Mesenteric fat pad (tissue), 1 donor: ENCODE data around the gene GUCA2B. TPM values are rescaled to one million over a fixed set of nuclear protein-coding genes. Genes with fewer than 3 reads are reported as not detected.

Experiments used
- DNase-seq: peaks from one replicate; pipeline ENCODE4 v3.0.0-alpha.2; 2020; ENCODE audit warnings: low spot score
- long read RNA-seq: library from polyadenylated mRNA; unstranded; transcript quantifications from one replicate; pipeline ENCODE4 v2.0.0, GENCODE V29; 2020
- total RNA-seq: library from RNA; stranded (reverse); fragmentation: NEBNext Ultra II Directional; extraction: Animal tissue kit (Norgen Biotek cat#: 25700); gene quantifications from one replicate; pipeline ENCODE4 v1.2.1, GENCODE V29; 2021
- donor health status: DM: yes; HTN: yes; CAD: no.

The GUCA2B gene
- total RNA-seq = not detected
- long read RNA-seq = 0 reads

DNA sequence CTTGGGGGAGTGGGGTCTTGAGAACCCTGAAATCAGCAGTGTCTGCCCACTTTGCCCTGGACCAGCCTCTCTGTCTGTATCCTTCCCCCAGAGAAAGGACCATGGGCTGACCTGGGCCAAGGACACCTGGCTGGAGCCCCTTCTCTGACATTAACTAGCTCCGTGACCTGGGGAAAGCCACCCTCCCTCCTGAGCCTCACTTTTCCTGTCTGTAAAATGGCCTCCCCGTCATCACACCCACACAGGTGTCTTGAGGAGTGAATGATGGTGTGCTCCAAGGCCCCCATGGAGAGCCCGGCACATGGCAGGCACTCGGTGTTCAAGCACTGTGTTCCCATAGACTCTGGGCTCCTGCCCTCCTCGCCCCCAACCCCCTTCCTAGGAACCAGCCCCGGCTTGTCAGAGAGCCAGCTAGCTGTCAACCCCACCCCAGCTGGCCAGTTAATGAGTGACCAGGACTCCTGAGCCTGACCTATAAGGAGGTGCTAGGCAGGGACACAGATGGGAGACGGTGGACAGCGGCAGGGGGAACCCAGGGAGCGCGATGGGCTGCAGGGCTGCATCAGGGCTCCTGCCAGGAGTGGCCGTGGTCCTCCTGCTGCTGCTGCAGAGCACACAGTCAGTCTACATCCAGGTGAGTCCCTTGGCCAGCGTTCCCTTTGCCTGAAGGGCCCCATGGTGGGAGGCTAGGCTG, at the start of gene GUCA2B:
Gene GUCA2B, plus strand, starts transcription at position 504 of the 694 bp plus-strand sequence. Its CDS starts 41 bp downstream, at position 545.
- peak; percentile 72 for DNase-seq

GRCh38 chr1:42105025-42105424, 48.2 kb upstream of the GUCA2B start:
- no peak for DNase-seq

- no peak for DNase-seq
These were observed 44.9 kb upstream of the GUCA2B start for GRCh38 chr1:42108309-42108708.

DNA sequence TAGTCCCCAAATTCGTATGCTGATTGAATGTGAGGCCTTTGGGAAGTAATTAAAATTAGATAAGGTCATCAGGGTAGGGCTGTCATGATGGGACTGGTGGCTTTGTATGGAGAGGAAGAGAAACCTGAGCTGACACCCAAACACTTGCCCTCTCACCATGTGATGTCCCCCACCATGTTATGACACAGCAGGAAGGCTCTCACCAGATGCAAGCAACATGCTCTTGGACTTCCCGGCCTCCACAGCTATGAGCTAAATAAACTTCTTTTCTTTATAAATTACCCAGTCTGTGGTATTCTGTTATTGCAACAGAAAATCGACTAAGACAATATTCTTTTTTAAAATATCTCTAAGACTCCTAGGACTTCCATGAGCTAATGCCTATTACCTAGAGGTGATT, 43.6 kb upstream of the GUCA2B start:
- no peak for DNase-seq

GRCh38 chr1:42114229-42114628, 39.0 kb upstream of the GUCA2B start:
- no peak for DNase-seq

- no peak for DNase-seq
These were observed 36.0 kb upstream of the GUCA2B start for GRCh38 chr1:42117214-42117613.

- no peak for DNase-seq
These were observed 35.1 kb upstream of the GUCA2B start for GRCh38 chr1:42118125-42118524.

- DNase-seq = no peak
These were observed 30.8 kb upstream of the GUCA2B start for GRCh38 chr1:42122408-42122807.

GRCh38 chr1:42125552-42125951, 27.7 kb upstream of the GUCA2B start:
- DNase-seq = no peak

DNA sequence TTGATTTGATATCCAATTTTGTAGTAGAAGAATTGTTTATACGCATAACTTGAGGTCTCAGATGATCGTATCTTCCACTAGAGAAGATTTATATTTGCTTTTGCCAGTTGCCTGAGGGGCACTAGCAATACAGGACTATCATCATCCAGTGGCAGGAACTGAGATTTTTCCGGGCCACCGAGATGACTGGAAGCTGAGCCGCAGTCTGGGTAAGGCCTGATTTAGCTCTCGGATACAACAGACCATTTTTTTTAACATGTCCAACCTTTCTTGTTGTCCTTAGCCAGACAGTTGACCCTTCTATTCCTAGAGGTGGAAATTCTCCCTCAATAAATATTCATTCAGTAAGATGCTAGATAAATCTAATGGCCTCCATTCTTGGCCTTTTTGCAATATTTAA, 25.4 kb upstream of the GUCA2B start:
- DNase-seq = no peak

DNA sequence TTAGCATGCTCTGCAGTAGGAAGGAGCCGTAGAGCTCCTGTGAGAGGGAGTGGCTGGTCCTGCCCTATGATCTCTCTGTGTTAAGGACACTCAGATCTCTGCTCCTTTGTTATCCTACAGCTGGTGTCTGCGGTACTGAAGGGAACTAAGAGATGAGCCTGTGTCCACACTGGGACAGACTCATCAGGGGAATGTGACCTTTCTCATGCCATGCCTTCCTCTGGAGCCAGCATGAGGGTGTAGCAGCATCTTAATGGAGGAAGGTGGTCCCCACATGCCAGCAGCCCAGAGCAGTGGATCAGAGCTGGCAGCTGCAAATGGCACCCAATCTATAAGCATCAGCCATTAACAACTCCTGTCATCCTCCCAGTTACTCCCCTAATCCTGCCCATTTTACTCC, 24.7 kb upstream of the GUCA2B start:
- DNase-seq = no peak

DNA sequence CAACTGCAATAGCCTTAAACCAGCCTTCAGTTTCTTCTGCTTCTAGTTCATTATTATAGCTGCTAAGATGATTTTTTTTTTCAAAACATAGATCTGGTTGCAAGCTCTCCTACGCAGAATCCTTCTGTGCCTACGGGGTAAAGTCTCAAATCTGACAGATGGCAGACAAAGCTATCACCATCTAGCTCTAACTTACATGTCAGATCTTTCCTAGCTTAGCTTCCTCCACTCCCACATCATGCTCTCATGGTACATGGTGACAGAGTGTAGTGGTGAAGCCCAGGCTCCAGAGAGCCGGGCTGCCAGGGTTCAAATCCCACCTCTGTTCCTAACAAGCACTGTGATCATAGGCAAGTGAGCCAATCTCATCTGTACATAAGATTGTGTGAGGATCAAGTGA, 24.2 kb upstream of the GUCA2B start:
- DNase-seq = no peak

DNA sequence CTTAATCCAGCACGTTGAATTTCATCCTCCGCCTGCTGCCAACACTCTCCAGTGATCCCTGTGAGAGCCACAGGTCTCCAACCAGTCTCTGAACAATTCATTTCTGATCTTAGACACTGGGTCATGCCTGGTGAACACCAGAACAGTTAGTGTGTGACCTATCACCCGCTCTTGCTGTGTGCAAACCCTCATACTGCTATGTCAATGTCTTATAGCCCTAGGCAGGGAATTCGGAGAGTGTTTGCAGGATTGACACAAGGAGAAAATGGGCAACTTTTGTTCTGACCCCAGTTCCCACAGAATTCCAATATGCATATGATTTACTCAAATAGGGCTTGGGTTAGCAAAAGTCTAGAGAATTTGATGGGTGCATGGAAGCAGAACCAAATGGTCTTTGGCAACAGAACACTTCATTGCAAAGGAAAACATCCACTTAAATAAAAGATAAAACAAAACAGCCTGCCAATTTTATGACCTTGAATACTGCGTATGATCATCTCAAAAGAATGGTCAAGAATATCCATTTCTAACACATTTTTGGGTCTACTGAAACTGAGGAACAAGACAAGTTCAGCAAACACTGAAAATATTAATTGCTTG, 23.0 kb upstream of the GUCA2B start:
- DNase-seq = no peak

DNA sequence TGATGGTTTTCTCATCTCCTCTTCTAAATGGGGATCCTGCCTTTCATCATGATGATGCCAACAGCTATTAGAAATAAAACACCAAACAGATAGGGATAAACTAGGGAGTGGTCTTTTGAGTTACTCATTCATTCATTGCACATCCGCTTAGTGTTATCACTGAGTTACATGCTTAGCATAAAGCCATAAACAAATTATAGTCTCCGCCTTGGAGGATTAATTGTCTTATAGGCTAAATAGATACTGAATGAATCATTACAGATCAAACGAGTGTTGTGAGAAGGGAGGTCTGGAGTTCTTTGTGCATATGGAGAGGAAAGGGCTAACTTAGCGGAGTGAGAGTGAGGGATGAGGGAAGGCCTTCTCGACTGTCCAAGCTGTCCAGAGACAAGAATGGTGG, 19.8 kb upstream of the GUCA2B start:
- no peak for DNase-seq

DNA sequence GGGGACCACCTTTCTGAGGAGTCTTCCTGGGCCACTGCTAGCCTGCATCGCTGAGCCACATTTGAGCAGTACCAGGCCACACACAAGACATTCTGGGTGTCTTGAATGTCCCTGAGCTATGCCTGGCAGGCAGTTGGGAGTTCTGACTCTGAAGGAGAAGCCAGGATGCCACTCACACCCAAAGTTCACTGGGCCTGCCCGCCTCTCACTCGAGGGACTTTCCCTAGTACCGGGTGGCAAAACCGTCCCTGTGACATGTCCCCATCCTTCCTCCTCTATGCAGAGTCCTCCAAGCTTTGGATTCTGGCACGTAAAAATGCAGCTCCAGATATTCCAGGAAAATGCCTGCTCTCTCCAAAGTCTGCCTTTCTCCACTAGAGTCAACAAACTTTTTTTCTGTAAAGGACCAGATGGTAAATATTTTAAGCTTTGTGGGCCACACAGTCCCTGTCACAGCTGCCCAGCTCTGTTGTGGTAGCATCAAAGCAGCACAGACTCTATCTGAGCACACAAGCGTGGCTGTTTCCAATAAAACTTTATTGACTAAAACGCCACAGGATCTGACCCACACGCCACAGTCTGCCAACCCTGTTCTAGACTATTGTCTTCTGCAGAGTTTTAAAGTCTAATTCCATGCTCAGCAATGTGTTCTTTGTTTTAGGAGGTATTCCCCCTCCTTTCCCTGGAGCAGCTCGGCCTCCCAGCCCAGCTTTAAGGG, 19.2 kb upstream of the GUCA2B start:
- no peak for DNase-seq

GRCh38 chr1:42135426-42135825, 17.8 kb upstream of the GUCA2B start:
- no peak for DNase-seq

DNA sequence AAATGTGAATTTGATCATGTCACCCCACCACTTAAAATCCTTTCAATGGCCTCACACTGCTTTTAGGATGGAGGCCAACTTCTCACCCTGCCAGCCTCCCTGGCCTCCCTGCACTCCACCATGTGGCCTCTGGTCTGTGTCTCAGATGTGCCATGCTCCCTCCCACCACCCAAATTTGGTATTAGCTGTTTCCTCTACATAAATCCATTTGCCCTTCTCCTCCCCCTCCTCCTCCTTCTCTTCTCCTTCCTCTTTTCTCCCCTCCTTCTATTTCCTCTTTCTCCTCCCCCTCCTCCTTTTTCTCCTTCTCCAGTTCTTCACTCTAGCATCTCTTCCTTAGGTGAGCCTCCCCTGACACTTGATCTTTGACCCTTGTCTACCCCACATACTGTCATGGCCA, 16.7 kb upstream of the GUCA2B start:
- no peak for DNase-seq

GRCh38 chr1:42137766-42138165, 15.4 kb upstream of the GUCA2B start:
- no peak for DNase-seq

DNA sequence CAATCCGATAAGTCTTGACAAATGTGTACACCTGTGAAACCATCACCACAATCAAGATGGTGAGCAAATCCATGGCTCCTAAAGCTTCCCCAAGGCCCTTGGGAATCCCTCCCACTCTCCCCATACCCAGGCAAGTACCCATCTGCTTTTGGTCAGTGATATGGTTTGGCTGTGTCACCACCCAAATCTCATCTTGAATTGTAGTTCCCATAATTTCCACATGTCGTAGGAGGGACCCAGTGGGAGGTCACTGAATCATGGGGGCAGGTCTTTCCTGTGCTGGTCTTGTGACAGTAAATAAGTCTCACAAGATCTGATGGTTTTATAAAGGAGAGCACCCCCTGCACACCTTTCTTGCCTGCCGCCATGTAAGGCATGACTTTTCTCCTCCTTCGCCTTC, 14.6 kb upstream of the GUCA2B start:
- no peak for DNase-seq

DNA sequence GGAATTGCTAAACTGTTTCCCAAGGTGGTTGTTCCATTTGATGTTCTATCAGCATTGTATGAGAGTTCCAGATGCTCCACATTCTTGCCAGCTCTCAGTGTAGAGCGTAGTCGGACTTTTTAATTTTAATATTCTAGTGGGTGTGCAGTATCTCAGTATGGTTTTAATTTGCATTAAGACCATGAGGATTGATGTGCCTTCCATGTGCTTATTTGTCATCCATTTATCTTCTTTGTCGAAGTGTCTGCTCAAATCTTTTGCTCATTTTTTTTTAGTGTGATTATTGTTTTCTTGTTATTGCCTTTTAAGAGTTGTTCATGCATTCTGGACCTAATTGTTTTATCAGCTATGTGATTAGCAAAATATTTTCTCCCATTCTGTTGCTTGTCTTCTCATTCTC, 13.8 kb upstream of the GUCA2B start:
- no peak for DNase-seq

DNA sequence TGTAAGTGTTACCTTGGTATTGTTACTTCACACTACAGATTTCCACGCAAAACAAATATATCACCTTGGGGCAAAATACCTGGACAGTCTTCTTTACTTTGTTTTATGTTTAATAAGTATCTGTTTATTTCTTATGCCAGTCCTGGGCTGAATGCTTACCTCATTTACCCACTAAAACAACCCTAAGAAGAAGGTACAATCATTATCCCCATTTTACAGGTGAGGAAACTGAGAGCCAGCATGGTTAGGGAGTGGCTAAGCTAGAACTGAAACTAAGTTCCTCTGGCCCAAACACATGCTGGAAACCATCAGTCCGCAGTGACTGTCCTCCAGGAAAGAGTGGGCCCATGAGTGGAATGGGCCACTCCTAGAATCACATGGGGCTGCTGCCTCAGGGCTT, 13.0 kb upstream of the GUCA2B start:
- DNase-seq = no peak

- DNase-seq = no peak
These were observed 11.2 kb upstream of the GUCA2B start for GRCh38 chr1:42141978-42142377.
